GM19372 (cell line): ENCODE data around the gene PHTF1.

Source experiments
- ATAC-seq: cut with Tn5 transposase; IDR thresholded peaks from one replicate; pipeline ENCODE4 v1.9.1; 2021; ENCODE audit warnings: mild to moderate bottlenecking, low read depth, moderate library complexity; ENCODE audit not compliant: unreplicated experiment

The PHTF1 gene

DNA sequence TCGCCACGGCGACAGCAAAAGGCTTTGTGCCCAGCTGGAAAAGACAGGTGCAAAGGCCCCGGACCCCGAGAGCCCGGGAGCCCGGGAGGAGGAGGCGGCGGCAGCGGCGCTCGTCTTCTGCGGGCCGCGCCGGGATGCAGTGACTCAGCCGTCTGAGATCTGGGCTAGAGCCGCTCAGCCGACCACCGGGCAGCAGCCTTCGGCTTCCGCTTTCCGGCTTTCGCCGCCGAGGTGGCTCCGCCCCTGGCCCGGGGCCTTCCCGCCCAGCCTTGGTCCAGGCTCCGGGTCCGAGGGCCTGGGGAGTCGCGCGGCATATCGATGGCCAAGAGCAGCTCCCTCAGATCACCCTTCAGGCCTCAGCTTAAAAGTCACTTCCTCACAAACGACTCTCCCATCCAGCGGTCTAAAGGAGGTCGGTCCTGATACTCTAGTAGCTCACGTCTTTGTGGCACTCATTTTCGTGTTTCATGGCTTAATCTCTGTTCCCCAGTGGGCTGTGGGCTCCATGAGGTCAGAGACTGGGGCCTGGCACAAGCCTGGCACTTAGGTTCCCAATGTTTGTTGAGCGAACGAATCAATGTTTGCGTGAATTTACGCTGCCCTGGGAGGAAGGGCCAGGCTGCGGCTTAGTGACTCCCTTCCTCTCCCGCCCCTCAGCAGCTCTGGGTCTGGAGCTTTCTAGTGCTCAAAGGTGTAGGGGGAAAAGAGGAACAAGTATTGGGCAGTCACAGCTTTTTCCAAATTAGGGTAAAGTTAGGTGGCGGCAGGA lies at the start of gene PHTF1:
Gene PHTF1 (minus strand): TSS at position 154 of the 769 bp plus-strand sequence. CDS start 783 bp downstream, outside the sequence.
- peak; percentile 85 for ATAC-seq

DNA sequence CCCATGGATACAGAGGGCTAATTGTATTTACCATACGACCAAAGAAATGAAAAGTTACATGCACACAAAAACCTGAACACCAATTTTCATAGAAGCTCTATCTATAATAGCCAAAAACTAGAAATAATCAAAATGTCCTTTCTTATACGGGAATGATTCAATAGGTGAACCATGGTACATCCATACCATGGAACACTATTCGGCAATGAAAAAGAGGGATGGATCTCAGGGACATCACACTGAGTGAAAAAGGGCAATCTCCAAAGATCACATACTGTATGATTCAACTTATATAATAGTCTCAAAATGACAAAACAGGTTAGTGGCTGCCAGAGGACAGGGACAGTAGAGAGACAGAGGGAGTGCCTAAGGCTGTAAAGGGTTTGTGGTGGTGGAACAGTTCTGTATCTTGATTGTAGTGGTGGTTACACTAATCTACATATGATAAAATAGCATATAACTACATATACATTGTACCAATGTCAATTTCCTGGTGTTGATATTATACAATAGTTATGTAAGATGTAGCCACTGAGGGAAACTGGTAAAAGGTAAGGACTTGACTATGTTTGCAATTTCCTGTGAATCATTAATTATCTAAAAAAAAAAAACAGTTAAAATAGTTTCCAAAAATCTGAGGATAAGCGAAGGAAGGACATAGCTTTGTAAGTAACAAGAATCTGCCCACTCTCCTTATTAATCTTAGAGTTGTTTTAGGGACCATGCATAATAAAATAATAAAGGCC lies 49.3 kb upstream of the PHTF1 start:
- no peak for ATAC-seq

- ATAC-seq: no peak
Observed at GRCh38 chr1:113805639-113806038, 46.4 kb upstream of the PHTF1 start.

- no peak for ATAC-seq
Observed at GRCh38 chr1:113805256-113805531, 45.9 kb upstream of the PHTF1 start.

DNA sequence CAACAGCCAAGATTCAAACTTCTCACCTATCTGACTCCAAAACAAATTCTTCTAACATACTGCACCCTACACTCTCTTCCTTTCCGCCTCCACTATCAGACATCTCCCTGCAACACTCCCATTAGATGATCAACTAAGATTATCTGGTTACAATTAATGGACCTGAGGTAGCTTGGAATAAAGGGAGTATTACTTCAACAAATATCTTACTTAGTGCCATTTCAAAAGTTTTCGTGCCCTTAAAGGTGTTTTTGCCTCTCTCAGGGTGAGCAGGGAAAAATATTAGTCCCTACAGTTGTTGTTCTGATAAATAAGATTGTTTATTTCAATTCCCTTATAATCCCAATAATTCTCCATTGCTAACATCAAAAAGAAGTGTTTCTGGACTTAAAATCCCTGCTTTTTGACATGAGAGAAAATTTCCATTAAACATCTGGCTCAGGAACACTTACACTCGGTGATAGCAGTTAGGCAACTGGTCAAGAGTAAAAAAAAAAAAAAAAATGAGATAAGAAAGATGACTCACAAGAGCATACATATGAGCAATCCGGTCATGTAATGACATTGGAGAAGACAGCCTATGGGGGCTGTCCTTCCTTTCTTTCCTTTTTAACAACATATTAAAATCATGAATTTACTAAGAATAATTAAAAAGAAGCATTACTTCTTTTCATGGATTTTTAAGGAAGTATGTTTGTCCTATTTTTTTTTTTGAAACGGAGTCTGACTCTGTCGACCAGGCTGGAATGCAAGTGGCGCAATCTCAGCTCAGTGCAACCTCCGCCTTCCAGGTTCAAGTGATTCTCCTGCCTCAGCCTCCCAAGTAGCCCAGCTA lies 45.4 kb upstream of the PHTF1 start:
- no peak for ATAC-seq

GRCh38 chr1:113802367-113803007 lies 43.2 kb upstream of the PHTF1 start:
- no peak for ATAC-seq

GRCh38 chr1:113800487-113800886 lies 41.2 kb upstream of the PHTF1 start:
- ATAC-seq: no peak

- no peak for ATAC-seq
Observed at GRCh38 chr1:113797472-113797871, 38.2 kb upstream of the PHTF1 start.

DNA sequence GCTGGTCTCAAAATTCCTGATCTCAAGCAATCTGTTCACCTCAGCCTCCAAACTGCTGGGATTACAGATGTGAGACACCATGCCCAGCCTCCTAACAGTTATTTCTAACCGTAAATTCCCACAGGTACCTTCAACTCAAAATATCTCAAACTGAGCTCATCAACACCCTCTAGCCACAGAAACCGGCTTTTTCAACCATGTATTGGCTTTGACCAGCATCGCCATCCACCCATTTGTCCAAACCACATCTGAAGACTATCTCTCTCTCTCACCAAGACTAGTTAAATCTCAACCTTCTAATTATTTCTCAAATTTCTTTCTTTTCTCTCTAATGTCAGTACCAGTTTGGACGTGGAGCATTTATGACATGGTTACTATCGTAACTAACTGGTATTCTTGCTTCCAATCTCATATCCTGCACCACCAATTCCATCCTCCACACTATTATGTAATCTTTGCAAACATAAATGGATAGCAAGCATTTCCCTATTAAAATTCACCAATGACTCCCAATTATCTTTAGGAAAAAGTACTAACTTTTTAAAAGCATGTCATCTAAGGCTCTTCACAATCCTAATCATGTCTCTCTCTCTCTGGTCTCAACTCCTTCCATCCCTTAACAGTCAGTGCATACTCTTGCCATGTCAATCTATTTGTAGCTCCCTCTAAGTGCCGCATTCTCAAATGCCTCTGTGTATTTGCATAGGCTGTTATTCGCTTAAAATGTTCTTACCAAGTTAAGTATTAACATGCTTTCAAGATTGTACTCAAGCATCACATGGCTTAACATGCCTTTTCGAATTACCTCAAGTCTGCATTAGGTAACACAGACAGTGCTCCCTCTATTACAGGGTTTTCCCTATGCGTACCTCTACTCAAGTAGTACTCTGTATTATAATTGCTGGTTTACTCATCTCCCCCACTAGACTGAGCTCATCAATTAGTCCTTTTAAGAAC lies 34.9 kb upstream of the PHTF1 start:
- no peak for ATAC-seq

DNA sequence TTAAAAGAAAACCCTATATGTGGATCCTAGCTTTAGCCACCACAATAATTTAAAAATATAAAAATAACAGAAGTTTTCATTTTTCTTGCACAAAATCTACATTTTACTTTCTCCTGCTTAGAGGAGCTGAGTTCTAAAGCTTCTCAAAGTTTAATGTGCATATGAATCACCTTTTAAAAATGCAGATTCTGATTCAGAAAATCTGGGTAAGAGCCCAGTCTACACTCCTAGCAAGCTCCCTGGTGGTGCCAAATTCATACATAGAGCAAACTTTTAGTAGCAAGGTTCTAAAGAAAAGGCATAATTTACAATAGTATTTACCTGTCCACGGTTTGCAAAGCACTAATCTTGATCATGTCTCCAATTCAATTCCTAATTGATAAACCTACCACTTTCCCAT lies 33.7 kb upstream of the PHTF1 start:
- no peak for ATAC-seq

DNA sequence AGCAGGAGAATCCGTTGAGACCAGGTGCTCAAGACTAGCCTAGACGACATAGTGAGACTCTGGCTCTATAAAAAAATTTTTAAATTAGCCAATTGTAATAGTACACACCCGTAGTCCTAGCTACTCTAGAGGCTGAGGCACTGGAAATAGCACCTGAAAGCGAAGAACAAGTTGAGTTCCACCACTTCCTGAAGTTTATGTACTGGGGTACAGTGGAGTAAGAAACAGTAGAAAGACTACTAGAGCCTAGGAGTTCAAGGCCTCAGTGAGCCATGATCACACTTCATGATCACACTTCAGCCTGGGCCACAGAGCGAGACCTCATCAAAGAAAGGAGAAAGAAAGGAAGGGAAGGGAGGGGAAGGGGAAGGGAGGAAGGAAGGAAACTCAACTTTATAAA lies 33.2 kb upstream of the PHTF1 start:
- no peak for ATAC-seq

- no peak for ATAC-seq
Observed at GRCh38 chr1:113788802-113789201, 29.5 kb upstream of the PHTF1 start.

- no peak for ATAC-seq
Observed at GRCh38 chr1:113787663-113788062, 28.4 kb upstream of the PHTF1 start.

DNA sequence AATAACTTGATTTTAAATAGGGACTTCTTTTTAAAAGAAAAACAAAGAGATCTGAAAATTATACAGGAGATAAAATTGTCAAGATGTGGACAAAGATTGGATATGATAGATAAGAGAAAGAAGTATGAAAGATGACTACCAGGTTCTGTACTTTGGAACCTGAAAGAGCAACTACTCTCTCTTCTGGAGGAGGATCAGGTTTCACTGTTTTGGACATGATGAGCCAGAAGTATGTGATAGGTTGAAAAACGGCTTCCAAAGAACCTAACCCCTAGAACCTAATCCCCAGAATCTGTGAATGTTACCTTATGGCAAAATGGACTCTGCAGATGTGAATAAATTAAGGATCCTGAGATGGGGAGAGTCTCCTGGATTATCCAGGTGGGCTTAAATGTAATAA lies 26.8 kb upstream of the PHTF1 start:
- no peak for ATAC-seq

DNA sequence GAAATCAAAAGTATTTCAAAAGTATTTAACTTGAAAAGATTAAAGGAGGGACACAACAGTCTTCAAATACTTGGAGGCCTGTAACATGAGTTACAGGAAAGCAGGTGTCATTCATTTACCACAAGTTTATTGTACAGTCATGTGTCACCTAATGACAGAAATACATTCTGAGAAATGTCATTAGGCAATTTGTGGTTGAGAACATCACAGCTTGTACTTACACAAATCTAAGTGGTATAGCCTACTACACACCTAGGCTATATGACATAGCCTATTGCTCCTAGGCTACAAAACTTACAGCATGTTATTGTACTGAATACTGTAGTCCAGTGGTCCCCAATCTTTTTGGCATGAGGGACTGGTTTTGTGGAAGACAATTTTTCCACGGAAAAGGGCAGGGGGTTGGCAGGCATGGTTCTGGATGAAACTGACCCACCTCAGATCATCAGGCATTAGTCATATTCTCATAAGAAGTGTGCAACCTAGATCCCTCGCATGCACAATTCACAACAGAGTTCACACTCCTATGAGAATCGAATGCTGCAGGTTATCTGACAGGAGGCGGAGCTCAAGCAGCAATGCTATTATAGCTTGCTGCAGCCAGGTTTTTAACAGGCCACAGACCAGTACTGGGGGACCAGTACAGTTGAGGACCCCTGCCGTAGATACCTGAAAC lies 25.0 kb upstream of the PHTF1 start:
- ATAC-seq: peak; percentile 50

- ATAC-seq: peak; percentile 80
Observed at GRCh38 chr1:113783254-113784103, 24.2 kb upstream of the PHTF1 start.

GRCh38 chr1:113782406-113782805 lies 23.1 kb upstream of the PHTF1 start:
- ATAC-seq: no peak
